ENCODE results near the gene ITPRID1.
"Not testable (repeated sequence)": the region's sequence is repeated elsewhere in the genome, so short reads cannot be mapped to it uniquely, and the experiment has no call there.

ITPRID1 gene

GRCh38 chr7:31513790-31514189, at the start of gene ITPRID1:
Gene ITPRID1, plus strand, starts transcription at chr7:31514090. Its CDS starts 38,935 bp downstream, at chr7:31553025.
- Histone ChIP-seq H3K27ac (no peak within 1 kb of the TSS), H3K4me2 (no peak within 1 kb of the TSS), H3K4me3 (IDR thresholded peaks at IDR 0.05; ENCODE audit: insufficient read depth, low read depth, low read length) (no peak within 1 kb of the TSS), H4K20me1 (ENCODE audit: insufficient read depth) (no peaks in the 10 kb centered on the region), H2AFZ (ENCODE audit: low read depth) (no peak within 1 kb of the TSS), H3K9ac (no peak within 1 kb of the TSS), H3K36me3 (ENCODE audit: insufficient read depth) (no peaks in the 10 kb centered on the region), H3K4me1 (ENCODE audit: low read depth, poor library complexity, severe bottlenecking) (no peaks in the 10 kb centered on the region), H3K27me3 (ENCODE audit: insufficient read depth, low read depth) (no peaks in the 10 kb centered on the region), H3K79me2 (ENCODE audit: insufficient read depth, low read depth) (no peaks in the 10 kb centered on the region)
- TF ChIP-seq, protein P1, sequence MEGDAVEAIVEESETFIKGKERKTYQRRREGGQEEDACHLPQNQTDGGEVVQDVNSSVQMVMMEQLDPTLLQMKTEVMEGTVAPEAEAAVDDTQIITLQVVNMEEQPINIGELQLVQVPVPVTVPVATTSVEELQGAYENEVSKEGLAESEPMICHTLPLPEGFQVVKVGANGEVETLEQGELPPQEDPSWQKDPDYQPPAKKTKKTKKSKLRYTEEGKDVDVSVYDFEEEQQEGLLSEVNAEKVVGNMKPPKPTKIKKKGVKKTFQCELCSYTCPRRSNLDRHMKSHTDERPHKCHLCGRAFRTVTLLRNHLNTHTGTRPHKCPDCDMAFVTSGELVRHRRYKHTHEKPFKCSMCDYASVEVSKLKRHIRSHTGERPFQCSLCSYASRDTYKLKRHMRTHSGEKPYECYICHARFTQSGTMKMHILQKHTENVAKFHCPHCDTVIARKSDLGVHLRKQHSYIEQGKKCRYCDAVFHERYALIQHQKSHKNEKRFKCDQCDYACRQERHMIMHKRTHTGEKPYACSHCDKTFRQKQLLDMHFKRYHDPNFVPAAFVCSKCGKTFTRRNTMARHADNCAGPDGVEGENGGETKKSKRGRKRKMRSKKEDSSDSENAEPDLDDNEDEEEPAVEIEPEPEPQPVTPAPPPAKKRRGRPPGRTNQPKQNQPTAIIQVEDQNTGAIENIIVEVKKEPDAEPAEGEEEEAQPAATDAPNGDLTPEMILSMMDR (conservative IDR thresholded peaks at IDR 0.05; ENCODE audit: low read depth, low read length) = no peak

DNA sequence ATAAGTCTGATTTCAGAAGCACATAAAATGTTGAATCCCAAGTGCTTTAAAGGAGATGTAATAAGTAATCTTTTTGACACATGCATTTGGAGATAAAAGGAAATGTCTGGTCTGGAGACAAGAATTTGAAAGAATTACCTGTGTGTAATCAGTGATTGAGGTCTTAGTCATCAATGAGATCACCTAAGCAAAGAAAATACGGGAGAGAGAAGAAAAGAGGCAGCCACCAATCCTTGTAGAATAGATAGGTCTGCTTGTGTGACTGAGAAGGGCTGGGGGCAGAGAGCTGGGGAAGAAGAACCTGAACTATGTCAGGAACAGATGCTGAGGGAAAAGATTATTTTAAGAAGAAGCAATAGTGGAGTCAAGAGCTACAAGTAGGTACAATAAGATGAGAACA, 49.3 kb upstream of the ITPRID1 start:
- H3K27me3 ChIP-seq (ENCODE audit: insufficient read depth, low read depth) = no peaks in the 10 kb centered on the region
- H2AFZ ChIP-seq (ENCODE audit: low read depth) = no peak overlapping the region
- no peak overlapping the region for H3K27ac ChIP-seq
- no peak overlapping the region for H3K9ac ChIP-seq
- TF ChIP-seq, protein P1 (conservative IDR thresholded peaks at IDR 0.05; ENCODE audit: low read depth, low read length) = no peak
- no peaks in the 10 kb centered on the region for H3K36me3 ChIP-seq (ENCODE audit: insufficient read depth)
- no peak overlapping the region for H3K4me3 ChIP-seq (IDR thresholded peaks at IDR 0.05; ENCODE audit: insufficient read depth, low read depth, low read length)
- no peak overlapping the region for H3K4me2 ChIP-seq
- no peaks in the 10 kb centered on the region for H3K79me2 ChIP-seq (ENCODE audit: insufficient read depth, low read depth)
- no peaks in the 10 kb centered on the region for H3K4me1 ChIP-seq (ENCODE audit: low read depth, poor library complexity, severe bottlenecking)
- no peaks in the 10 kb centered on the region for H4K20me1 ChIP-seq (ENCODE audit: insufficient read depth)

- no peak overlapping the region for H3K27ac ChIP-seq
- TF ChIP-seq, protein P1 (conservative IDR thresholded peaks at IDR 0.05; ENCODE audit: low read depth, low read length) = no peak
- H3K4me3 ChIP-seq (IDR thresholded peaks at IDR 0.05; ENCODE audit: insufficient read depth, low read depth, low read length) = no peak overlapping the region
- no peaks in the 10 kb centered on the region for H3K79me2 ChIP-seq (ENCODE audit: insufficient read depth, low read depth)
- no peaks in the 10 kb centered on the region for H3K36me3 ChIP-seq (ENCODE audit: insufficient read depth)
- H3K4me1 ChIP-seq (ENCODE audit: low read depth, poor library complexity, severe bottlenecking) = no peaks in the 10 kb centered on the region
- H3K27me3 ChIP-seq (ENCODE audit: insufficient read depth, low read depth) = no peaks in the 10 kb centered on the region
- no peaks in the 10 kb centered on the region for H4K20me1 ChIP-seq (ENCODE audit: insufficient read depth)
- H3K9ac ChIP-seq = no peak overlapping the region
- H2AFZ ChIP-seq (ENCODE audit: low read depth) = no peak overlapping the region
- H3K4me2 ChIP-seq = no peak overlapping the region
Observed at GRCh38 chr7:31465285-31465684, 48.6 kb upstream of the ITPRID1 start.

DNA sequence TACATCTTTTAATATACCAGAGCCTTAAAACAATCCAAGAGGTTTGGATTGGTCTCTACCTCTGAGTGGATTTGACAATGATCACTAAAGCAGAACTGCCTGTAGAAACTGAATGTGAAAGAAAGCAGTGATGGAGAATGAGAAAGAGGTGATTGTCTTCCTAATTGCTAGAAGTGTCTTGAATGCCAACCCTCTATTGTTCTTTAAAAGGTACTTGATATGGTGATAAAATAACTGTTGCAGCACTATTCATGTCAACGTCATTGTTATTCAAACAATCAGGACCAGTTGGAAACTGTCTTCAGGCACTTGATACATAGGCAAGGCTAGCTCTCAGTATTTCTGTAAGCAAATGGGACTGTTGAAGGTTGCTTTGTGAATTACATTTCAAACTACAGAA, 47.9 kb upstream of the ITPRID1 start:
- TF ChIP-seq, protein P1 (conservative IDR thresholded peaks at IDR 0.05; ENCODE audit: low read depth, low read length) = no peak
- Histone ChIP-seq H3K27me3 (ENCODE audit: insufficient read depth, low read depth) (no peaks in the 10 kb centered on the region), H4K20me1 (ENCODE audit: insufficient read depth) (no peaks in the 10 kb centered on the region), H2AFZ (ENCODE audit: low read depth) (no peak overlapping the region), H3K9ac (no peak overlapping the region), H3K4me1 (ENCODE audit: low read depth, poor library complexity, severe bottlenecking) (no peaks in the 10 kb centered on the region), H3K4me3 (IDR thresholded peaks at IDR 0.05; ENCODE audit: insufficient read depth, low read depth, low read length) (no peak overlapping the region), H3K79me2 (ENCODE audit: insufficient read depth, low read depth) (no peaks in the 10 kb centered on the region), H3K27ac (no peak overlapping the region), H3K36me3 (ENCODE audit: insufficient read depth) (no peaks in the 10 kb centered on the region), H3K4me2 (no peak overlapping the region)

DNA sequence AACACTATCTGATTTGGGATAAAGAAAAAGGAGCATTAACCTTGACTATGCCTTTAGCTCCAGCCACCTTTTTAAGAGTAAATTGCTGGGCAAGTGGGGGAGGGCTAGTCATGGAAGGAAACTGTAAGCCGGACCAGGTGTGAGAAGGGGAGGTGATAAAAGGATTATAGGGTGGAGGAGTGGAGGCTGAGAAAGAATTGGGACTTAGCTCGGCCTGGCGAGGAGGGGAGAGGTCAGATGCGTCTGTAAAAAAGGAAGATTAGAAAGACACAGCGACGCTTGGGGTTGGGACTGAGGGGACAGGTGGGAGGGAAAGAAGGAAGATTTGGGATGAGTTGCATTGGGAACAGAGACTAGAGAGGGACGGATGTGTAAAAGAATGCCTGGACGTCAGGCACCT, 43.0 kb upstream of the ITPRID1 start:
- H3K27me3 ChIP-seq (ENCODE audit: insufficient read depth, low read depth) = not testable (repeated sequence)

More for the DNA sequence above, 43.0 kb upstream of the ITPRID1 start:
- H3K4me2 ChIP-seq; H3K36me3 ChIP-seq (ENCODE audit: insufficient read depth); H2AFZ ChIP-seq (ENCODE audit: low read depth); H3K4me3 ChIP-seq (IDR thresholded peaks at IDR 0.05; ENCODE audit: insufficient read depth, low read depth, low read length); H3K27ac ChIP-seq; H3K4me1 ChIP-seq (ENCODE audit: low read depth, poor library complexity, severe bottlenecking); H4K20me1 ChIP-seq (ENCODE audit: insufficient read depth); H3K79me2 ChIP-seq (ENCODE audit: insufficient read depth, low read depth); H3K9ac ChIP-seq: not testable (repeated sequence)

All from KMS-11 (cell line).